DND-41 (cell line): ENCODE data around the gene ATXN1.

Source experiments
- ATAC-seq: fragments of 200-7000 bp; cut with Tn5 transposase; 3 replicates; pipeline ENCODE4 v1.9.1; 2021; ENCODE audit warnings: low read depth; ENCODE audit not compliant: insufficient read depth
- DNase-seq: peaks from one replicate; pipeline ENCODE4 v3.0.0-alpha.2; 2020
- H2AFZ ChIP-seq: 2 replicates; pipeline ENCODE4 v1.6.0; 2012; ENCODE audit warnings: low read depth, low read length
- H3K27ac ChIP-seq: 2 replicates; pipeline ENCODE4 v1.5.1; 2012; ENCODE audit warnings: low read length, inconsistent platforms
- H3K27me3 ChIP-seq: fragments of 200-600 bp; sonication (generic); 2 replicates; pipeline ENCODE4 v1.6.0; 2012; ENCODE audit warnings: low read length, mild to moderate bottlenecking, inconsistent platforms; ENCODE audit not compliant: insufficient read depth, poor library complexity
- H3K36me3 ChIP-seq: 2 replicates; pipeline ENCODE4 v1.5.1; 2012; ENCODE audit warnings: low read length, inconsistent platforms; ENCODE audit not compliant: insufficient read depth
- H3K4me1 ChIP-seq: 2 replicates; pipeline ENCODE4 v1.5.1; 2012; ENCODE audit warnings: mild to moderate bottlenecking, low read length; ENCODE audit not compliant: insufficient read depth
- H3K4me2 ChIP-seq: 2 replicates; pipeline ENCODE4 v1.6.0; 2012; ENCODE audit warnings: mild to moderate bottlenecking, moderate library complexity, low read length, inconsistent platforms; ENCODE audit not compliant: insufficient read depth
- H3K4me3 ChIP-seq, 2 experiments: fragments of 200-600 bp in 1 of 2; shearing (Covaris generic) in 1 of 2; 2 replicates each; pipeline ENCODE4 v1.5.1; 2012 to 2016; ENCODE audit warnings: inconsistent platforms in 2 of 2, low read length in 2 of 2, mild to moderate bottlenecking in 2 of 2, low read depth in 1 of 2, moderate library complexity in 1 of 2
- H3K79me2 ChIP-seq: 2 replicates; pipeline ENCODE4 v1.6.0; 2012; ENCODE audit warnings: low read length, inconsistent platforms; ENCODE audit not compliant: insufficient read depth
- H3K9ac ChIP-seq: 2 replicates; pipeline ENCODE4 v1.6.0; 2012; ENCODE audit warnings: low read depth, mild to moderate bottlenecking, inconsistent platforms, low read length, moderate library complexity
- H3K9me3 ChIP-seq: 2 replicates; pipeline ENCODE4 v1.5.1; 2012; ENCODE audit warnings: low read length, moderate library complexity, mild to moderate bottlenecking, inconsistent platforms; ENCODE audit not compliant: insufficient read depth, severe bottlenecking
- H4K20me1 ChIP-seq: 2 replicates; pipeline ENCODE4 v1.6.0; 2012; ENCODE audit warnings: low read length; ENCODE audit not compliant: insufficient read depth
- CTCF ChIP-seq: IDR thresholded peaks from 2 replicates; pipeline ENCODE4 v1.5.1; 2012; ENCODE audit warnings: borderline replicate concordance, low read length, moderate library complexity, mild to moderate bottlenecking; ENCODE audit not compliant: poor library complexity, severe bottlenecking; ENCODE audit errors: extremely low read depth
- EZH2 ChIP-seq: IDR thresholded peaks from 3 replicates; pipeline ENCODE4 v1.6.1; 2012; ENCODE audit warnings: borderline replicate concordance, low read depth, mild to moderate bottlenecking, moderate library complexity, low read length, inconsistent platforms; ENCODE audit not compliant: severe bottlenecking

Gene ATXN1

GRCh38 chr6:16688984-16689636 lies 72.2 kb downstream of the ATXN1 start:
- no peak for DNase-seq
- Histone ChIP-seq H3K4me1 (no peaks in the 10 kb centered on the region), H3K79me2 (no peaks in the 10 kb centered on the region), H2AFZ (no peak overlapping the region), H3K27ac (no peak overlapping the region), H3K9ac (no peak overlapping the region), H3K36me3 (no peaks in the 10 kb centered on the region), H4K20me1 (no peaks in the 10 kb centered on the region), H3K9me3 (no peaks in the 10 kb centered on the region), H3K4me2 (no peak overlapping the region), H3K4me3 (no peak overlapping the region), H3K27me3 (no peaks in the 10 kb centered on the region)
- ATAC-seq, result no peak
- TF ChIP-seq CTCF, result no peak
- TF ChIP-seq EZH2, result no peak

- TF ChIP-seq EZH2, result no peak
- no peak for TF ChIP-seq CTCF
- H3K27ac ChIP-seq, result no peak overlapping the region
- H3K36me3 ChIP-seq, result no peaks in the 10 kb centered on the region
- no peak overlapping the region for H3K4me3 ChIP-seq
- H4K20me1 ChIP-seq, result no peaks in the 10 kb centered on the region
- H3K79me2 ChIP-seq, result no peaks in the 10 kb centered on the region
- DNase-seq, result no peak
- no peaks in the 10 kb centered on the region for H3K9me3 ChIP-seq
- H3K4me2 ChIP-seq, result no peak overlapping the region
- H2AFZ ChIP-seq, result no peak overlapping the region
- no peaks in the 10 kb centered on the region for H3K4me1 ChIP-seq
- H3K9ac ChIP-seq, result no peak overlapping the region
- no peak for ATAC-seq
- no peaks in the 10 kb centered on the region for H3K27me3 ChIP-seq
Observed at GRCh38 chr6:16688436-16688835, 72.8 kb downstream of the ATXN1 start.

DNA sequence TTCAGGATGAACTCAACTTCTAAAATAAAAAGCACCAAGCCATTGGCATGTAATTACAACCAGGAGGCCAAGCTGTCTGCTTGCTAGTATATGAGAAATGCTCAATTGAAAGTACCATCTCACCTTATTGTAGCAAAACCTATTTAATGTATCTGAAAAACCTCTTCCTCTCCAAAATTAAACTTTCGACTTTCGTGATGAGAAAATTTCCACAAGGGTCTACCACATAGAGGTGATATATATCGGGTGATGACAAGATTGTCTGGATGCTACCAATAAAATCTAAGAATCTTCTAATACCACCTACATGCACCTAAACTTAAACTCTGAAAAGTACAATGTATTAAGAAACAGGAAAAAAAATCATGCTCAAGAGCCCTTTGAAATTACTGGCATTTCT lies 74.2 kb downstream of the ATXN1 start:
- no peaks in the 10 kb centered on the region for H3K27me3 ChIP-seq

More for the DNA sequence above, 74.2 kb downstream of the ATXN1 start:
- no peak for TF ChIP-seq EZH2
- no peak for TF ChIP-seq CTCF
- no peaks in the 10 kb centered on the region for H3K4me1 ChIP-seq
- H4K20me1 ChIP-seq, result no peaks in the 10 kb centered on the region
- H3K9ac ChIP-seq, result no peak overlapping the region
- no peak overlapping the region for H3K4me2 ChIP-seq
- ATAC-seq (no peak), DNase-seq (no peak)
- no peaks in the 10 kb centered on the region for H3K79me2 ChIP-seq
- H3K27ac ChIP-seq, result no peak overlapping the region
- H3K9me3 ChIP-seq, result no peaks in the 10 kb centered on the region
- no peaks in the 10 kb centered on the region for H3K36me3 ChIP-seq
- H3K4me3 ChIP-seq, result no peak overlapping the region
- no peak overlapping the region for H2AFZ ChIP-seq
